Measurements from ENCODE around the gene RBP4. TPM values are rescaled to one million over a fixed set of nuclear protein-coding genes. Genes with fewer than 3 reads are reported as not detected.

RBP4 gene
- polyA plus RNA-seq, 1 of the 3 experiments (the other 2 are of a cell fraction), result not detected

GRCh38 chr10:93580828-93581227 lies 20.2 kb downstream of the RBP4 start (continued):
- TF ChIP-seq USF1 (IDR thresholded peaks at IDR 0.05; ENCODE audit: borderline replicate concordance, low read depth) (no peak), YY1 (IDR thresholded peaks at IDR 0.05; ENCODE audit: low read depth) (no peak)
- TF ChIP-seq, protein P1, sequence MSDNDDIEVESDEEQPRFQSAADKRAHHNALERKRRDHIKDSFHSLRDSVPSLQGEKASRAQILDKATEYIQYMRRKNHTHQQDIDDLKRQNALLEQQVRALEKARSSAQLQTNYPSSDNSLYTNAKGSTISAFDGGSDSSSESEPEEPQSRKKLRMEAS (IDR thresholded peaks at IDR 0.05; ENCODE audit: low read depth), result no peak

DNA sequence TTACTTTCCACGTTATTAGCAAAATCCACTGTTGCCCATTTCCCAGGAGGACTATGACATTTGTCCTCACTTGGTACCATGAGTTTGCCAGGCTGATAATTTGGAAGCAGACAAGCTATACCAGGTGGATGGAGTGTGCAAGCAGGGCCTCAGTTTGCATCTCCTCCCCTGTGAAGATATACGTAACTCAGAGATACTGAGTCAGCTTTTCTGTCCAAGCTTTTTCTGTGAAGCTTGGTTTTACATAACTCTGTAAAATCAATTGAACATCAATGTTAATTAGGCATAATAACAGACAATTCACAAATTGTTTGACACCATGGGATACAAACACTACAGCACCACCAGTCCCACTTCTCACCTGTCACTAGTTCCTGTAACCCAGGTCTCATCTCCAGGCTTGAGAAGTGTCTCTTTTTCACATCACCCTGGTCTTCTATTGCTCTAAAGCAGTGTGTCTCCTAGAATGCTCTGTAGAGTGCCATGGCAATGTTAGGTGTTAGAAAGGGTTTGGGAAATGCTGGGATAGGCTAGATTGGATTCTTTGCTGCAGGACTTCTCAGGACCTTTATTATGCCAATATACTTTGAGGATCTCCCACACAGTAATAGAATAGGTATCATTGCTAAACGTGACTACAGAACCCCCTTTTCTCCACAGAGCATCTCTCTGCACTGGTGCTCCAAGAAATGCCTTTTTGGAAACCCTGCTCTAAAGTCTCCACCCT lies 20.9 kb downstream of the RBP4 start:
- Histone ChIP-seq H4K20me1 (ENCODE audit: insufficient read depth) (no peaks in the 10 kb centered on the region), H3K36me3 (replicated peaks in 1 of 2; ENCODE audit: control insufficient read depth in 1 of 2, insufficient read depth in 2 of 2, low read length in 1 of 2) (no peaks in the 10 kb centered on the region), H3K9ac (no peak overlapping the region), H3K79me2 (ENCODE audit: insufficient read depth) (no peaks in the 10 kb centered on the region), H3K4me1 (ENCODE audit: control insufficient read depth in 1 of 2, insufficient read depth in 2 of 2, low read depth in 1 of 2, low read length in 1 of 2) (no peaks in the 10 kb centered on the region), H3K27ac (ENCODE audit: low read depth in 2 of 2, low read length in 1 of 2) (no peak overlapping the region), H2AFZ (ENCODE audit: low read depth) (no peak overlapping the region), H3K4me2 (no peak overlapping the region), H3K9me3 (no peaks in the 10 kb centered on the region), H3K27me3 (ENCODE audit: insufficient read depth) (no peaks in the 10 kb centered on the region; the same call in 1 of the 2 replicates), H3F3A (replicated peaks; ENCODE audit: insufficient read depth) (no peaks in the 10 kb centered on the region), H3K9me2 (no peaks in the 10 kb centered on the region), H3K4me3 (ENCODE audit: low read depth in 2 of 2, low read length in 1 of 2) (no peak overlapping the region)
- DNase-seq, result no peak
- POLR2A ChIA-PET, result no interaction called here
- WGBS (ENCODE audit: low lambda C conversion rate), result 45% methylated on average over 3 of the region's 3 CpGs
- no peak for TF ChIP-seq RFX5 (IDR thresholded peaks at IDR 0.05; ENCODE audit: low read length)
- TF ChIP-seq GABPA (IDR thresholded peaks at IDR 0.05; ENCODE audit: low read depth), result no peak
- TF ChIP-seq FOXM1 (IDR thresholded peaks at IDR 0.05; ENCODE audit: low read depth), result no peak
- TF ChIP-seq CTCF (IDR thresholded peaks at IDR 0.05), result no peak
- no peak for TF ChIP-seq ZBTB33 (IDR thresholded peaks at IDR 0.05; ENCODE audit: borderline replicate concordance, low read depth)
- TF ChIP-seq RXRA (IDR thresholded peaks at IDR 0.05; ENCODE audit: borderline replicate concordance, low read depth), result no peak
- TF ChIP-seq, protein P1 (IDR thresholded peaks at IDR 0.05; ENCODE audit: low read depth), result no peak
- no peak for TF ChIP-seq CHD2 (IDR thresholded peaks at IDR 0.05; ENCODE audit: low read length, partially characterized antibody)
- TF ChIP-seq ELF1 (IDR thresholded peaks at IDR 0.05), result no peak
- TF ChIP-seq, protein P2, sequence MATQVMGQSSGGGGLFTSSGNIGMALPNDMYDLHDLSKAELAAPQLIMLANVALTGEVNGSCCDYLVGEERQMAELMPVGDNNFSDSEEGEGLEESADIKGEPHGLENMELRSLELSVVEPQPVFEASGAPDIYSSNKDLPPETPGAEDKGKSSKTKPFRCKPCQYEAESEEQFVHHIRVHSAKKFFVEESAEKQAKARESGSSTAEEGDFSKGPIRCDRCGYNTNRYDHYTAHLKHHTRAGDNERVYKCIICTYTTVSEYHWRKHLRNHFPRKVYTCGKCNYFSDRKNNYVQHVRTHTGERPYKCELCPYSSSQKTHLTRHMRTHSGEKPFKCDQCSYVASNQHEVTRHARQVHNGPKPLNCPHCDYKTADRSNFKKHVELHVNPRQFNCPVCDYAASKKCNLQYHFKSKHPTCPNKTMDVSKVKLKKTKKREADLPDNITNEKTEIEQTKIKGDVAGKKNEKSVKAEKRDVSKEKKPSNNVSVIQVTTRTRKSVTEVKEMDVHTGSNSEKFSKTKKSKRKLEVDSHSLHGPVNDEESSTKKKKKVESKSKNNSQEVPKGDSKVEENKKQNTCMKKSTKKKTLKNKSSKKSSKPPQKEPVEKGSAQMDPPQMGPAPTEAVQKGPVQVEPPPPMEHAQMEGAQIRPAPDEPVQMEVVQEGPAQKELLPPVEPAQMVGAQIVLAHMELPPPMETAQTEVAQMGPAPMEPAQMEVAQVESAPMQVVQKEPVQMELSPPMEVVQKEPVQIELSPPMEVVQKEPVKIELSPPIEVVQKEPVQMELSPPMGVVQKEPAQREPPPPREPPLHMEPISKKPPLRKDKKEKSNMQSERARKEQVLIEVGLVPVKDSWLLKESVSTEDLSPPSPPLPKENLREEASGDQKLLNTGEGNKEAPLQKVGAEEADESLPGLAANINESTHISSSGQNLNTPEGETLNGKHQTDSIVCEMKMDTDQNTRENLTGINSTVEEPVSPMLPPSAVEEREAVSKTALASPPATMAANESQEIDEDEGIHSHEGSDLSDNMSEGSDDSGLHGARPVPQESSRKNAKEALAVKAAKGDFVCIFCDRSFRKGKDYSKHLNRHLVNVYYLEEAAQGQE (IDR thresholded peaks at IDR 0.05; ENCODE audit: low read depth, low read length), result no peak
- no peak for TF ChIP-seq RCOR1 (IDR thresholded peaks at IDR 0.05; ENCODE audit: low read length)
- no peak for TF ChIP-seq FOSL2 (IDR thresholded peaks at IDR 0.05; ENCODE audit: borderline replicate concordance, low read depth)
- CTCF ChIA-PET, result interaction anchor here (0.9 to 1.3 kb wide), 3 partner anchors 26 to 225 kb away, joined by 3 to 5 read pairs (median 3); no protein-coding TSS in a partner anchor
